HG03039 (cell line): Measurements from ENCODE around the gene ADARB2.

Experiments
- ATAC-seq: cut with Tn5 transposase; IDR thresholded peaks from one replicate; pipeline ENCODE4 v1.9.1; 2021; ENCODE audit warnings: mild to moderate bottlenecking, moderate library complexity; ENCODE audit not compliant: unreplicated experiment

ADARB2 gene

DNA sequence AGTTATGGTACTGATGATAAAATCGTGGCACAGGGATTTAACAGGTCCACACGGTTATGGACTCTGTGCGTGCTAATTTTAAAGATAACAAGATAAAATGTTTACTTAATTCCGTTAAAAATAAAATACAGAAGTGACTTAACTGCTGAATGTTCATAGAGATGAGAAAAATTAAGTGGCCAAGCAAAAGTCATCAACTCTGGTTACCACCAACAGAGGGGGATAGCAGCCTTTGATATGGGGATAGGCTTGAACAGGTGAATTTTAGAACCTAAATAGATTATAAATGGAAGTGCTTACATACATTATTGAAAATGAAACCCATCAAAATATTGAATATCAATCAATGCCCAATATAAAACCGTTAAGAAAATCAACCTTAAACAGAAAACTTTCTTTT is 436.2 kb downstream of the ADARB2 start:
- no peak for ATAC-seq

GRCh38 chr10:1300218-1300617 is 437.1 kb downstream of the ADARB2 start:
- ATAC-seq: no peak

GRCh38 chr10:1299041-1299726 is 438.1 kb downstream of the ADARB2 start:
- ATAC-seq: no peak

DNA sequence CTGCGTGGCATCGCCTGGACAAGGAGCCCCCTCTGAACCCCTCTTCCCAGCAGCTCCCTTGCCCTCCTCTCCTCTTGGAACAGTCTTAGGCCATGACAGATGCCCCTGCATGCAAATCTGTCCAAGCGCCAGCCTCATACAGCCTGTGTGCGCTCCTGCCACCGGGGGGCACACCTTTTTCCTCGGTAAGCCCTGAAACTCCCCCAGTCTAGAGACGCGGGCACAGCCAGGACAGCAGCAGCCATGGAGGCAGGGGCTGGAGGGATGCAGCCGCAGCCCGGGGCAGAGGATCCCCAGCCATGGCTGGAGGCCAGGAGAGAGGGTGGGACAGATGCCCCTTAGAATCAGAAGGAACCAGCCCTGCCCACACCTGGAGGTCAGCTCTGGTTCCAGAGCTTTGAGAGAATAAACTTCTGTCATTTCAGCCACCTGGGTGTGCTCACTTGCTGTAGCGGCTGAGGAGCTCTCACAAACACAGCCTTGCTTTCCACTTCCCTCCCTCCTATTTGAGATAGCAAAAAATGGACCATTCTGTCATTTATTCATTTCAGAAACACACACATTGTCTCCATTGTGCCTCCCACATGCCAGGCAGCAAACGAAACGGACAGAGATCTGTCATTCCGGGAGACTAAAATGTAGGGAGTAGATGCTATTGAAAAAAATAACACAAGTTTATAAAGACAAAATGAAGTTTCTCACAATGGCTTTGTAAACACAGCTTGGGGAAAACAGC is 439.6 kb downstream of the ADARB2 start:
- no peak for ATAC-seq

GRCh38 chr10:1295756-1296480 is 441.4 kb downstream of the ADARB2 start:
- no peak for ATAC-seq

DNA sequence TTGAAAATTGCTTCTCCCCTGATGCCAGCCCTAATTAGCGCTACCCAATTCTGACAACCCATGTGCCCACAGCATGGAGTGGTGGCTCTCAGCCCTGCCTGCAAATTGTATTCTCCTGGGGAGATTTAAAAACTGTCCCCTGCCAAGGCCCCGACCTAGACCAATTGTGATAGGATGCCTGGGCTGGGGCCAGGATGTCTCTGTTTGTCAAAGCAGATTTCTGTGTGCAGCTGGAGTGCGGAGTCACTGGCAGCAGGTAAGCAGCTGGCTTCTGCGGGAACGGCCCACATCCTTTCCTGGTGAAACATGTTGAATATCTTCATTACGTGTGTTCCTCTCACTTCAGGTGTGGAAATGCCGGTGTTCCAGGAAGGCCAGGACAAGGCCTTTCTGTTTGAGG is 442.6 kb downstream of the ADARB2 start:
- no peak for ATAC-seq

DNA sequence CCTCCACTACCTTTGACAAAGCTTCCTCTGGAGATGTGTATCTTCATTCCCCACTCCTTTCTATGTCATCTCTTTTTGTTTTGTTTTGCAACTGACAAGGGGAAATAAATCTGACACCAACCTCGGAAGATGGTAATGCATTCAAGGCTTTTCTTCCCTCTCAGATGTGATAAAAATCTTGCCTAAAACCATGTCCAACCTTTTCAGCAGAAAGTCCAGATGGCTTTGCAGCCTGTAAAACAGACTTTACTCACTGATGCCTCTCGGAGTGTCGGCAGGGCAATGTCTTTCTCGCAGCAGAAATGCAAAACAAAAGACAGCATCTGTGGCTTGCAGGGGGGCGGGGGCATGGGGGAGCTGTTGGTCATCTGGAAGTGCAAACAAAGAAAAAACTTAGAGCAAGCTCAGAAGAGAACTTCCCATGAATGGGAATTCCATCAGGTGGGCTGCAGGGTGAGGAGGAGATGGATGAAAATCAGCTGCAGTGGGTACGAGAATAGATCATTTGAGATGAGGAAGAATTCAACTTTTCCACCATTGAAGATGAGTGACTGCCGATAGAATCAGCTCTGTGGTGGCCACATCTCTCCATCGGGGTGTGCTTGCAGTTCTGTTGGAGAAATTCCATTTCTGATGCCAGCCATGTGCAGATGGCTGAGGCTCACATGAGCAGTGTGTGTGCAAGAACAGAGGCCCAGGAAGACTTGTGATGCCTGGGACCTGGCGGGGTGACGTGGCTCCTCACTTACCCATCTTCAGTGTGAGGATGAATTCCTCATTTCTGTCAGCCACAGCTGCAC is 443.5 kb downstream of the ADARB2 start:
- no peak for ATAC-seq

DNA sequence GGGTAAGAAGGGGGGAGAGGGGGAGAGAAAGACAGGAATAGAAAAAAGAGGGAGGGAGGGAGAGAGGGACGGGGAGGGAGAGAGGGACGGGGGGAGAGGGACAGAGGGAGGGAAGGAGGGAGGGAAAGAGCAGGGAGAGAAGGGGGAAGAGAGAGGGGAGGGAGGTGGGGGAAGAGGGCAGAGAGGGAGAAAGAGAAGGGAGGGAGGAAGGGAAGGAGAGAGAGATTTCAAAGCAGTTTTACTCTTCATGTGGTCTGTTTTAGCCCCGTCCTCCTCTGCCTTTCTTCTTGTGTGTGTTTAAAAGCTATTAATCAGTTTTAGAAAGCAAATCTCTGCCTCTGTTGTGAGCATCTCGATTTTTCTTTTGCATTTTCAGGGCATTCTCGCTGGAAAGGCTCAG is 444.2 kb downstream of the ADARB2 start:
- ATAC-seq: no peak

GRCh38 chr10:1292611-1293031 is 444.7 kb downstream of the ADARB2 start:
- no peak for ATAC-seq

DNA sequence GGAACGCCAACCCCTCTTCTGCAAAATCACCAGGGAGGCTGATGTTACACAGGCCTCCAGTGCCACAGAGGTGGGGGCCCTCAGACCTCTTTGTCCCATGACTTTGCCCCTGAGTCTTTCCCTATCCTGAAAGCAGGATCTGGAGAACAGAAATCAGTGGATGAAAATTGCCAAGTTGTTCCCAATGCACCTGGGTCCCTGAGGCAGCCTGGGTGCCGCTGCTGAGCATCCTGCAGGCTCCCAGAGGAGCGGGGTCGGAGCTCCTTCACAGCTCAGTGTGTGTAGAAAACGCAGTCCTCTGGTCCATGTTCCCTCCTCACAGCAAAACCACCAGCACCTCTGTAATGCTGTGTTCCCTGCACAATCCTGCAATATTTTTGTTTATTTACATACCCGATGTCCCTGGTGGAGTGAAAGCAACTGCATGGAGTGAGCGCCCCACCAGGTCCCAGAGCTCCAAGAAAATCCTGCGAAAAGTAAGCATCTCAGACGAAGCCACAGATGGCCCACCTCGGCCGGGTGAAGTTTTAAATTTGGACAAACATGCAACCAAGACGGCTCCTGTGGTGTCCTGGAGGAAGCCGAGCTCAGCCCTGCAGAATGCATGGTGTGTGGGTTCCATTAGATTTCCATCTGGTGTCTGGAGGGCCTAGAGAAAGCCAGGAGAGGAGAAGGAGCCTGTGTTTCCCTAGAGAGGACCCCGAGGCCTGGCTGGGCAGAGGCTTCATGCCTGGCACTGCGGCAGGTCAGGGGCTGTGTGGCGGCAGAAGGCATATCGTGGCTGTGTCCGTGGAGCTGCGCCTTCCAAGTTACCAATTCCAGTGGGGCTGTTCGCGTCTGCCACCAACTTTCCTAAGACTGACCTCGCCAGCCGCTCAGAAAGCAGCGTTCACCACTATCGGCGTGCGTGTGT is 445.9 kb downstream of the ADARB2 start:
- no peak for ATAC-seq

- no peak for ATAC-seq
Measured at GRCh38 chr10:1290071-1290471, 447.3 kb downstream of the ADARB2 start.

- ATAC-seq: no peak
Measured at GRCh38 chr10:1289591-1289990, 447.7 kb downstream of the ADARB2 start.

GRCh38 chr10:1287971-1288401 is 449.3 kb downstream of the ADARB2 start:
- no peak for ATAC-seq

GRCh38 chr10:1287487-1287886 is 449.8 kb downstream of the ADARB2 start:
- ATAC-seq: no peak

DNA sequence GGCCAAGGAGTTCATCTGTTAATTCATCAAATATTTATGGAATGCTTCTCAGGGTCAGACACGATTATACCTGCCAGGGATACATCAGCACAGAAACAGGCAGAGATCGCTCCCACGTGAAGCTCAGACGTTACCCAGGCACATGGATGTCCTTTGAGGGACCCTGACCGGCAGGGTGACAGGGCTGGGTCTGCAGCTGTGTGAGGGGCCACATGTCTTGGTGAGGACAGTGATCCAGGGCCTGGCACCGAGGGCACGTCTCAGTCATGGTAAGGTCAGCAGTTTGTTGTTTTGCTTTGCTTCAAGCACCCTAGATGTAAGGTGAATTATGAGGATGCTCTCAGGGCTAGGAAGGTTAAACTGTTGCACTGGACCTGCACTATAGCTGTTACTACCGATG is 453.2 kb downstream of the ADARB2 start:
- ATAC-seq: no peak

DNA sequence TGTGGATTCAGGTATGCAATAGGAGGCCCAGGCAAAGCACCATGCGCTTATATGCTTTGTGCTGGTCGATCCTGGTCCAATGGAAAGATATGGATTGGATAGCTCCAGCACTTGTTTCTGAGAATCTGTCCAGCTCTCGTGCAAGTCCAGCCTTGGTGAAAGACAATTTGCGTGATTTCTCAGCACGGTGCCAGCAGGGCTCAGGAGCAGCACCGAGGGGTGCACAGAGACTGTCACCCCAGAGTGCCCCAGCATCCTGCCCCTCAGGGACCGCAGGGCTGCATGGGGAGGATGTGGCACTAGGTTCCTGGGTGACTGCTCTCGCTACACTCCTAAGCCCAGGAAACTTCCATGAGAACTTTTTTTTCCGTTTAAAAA is 455.9 kb downstream of the ADARB2 start:
- no peak for ATAC-seq

DNA sequence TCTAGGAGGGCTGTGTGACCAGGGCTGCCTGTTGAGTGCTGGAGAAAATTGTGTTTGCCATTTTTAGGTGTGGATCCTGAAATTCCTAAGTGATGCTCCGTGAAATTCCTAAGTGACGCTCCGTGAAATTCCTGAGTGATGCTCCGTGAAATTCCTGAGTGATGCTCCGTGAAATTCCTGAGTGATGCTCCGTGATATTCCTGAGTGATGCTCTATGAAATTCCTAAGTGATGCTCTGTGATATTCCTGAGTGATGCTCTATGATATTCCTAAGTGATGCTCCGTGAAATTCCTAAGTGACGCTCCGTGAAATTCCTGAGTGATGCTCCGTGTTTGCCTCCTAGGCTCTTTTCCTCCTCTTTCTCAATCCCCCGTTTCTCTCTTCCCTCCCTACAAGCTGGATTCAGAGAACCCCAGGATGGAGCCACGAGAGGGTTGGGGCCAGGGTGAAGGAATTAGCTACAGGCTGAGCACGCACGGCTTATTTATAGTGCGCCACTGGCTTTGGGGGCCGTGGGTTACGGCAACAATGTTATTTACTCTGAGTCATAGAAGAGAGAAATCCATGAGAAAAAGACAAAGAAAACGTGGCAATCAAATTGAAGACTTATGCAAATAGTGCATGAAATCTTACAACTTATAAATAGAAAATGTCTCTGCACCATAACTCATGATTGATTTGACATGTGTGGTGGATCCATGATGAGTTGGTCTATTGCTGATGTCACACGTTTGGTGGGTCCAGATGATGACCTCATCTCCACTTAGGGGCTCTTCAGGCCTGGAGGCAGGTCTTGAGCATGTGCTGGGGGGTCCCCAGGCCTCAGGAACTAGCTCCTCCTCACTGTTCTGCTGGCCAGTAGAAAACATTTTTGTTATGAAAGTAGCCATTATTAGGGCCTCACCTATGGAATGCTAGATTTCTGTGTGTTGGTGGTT is 456.6 kb downstream of the ADARB2 start:
- ATAC-seq: no peak

- no peak for ATAC-seq
Measured at GRCh38 chr10:1278306-1278705, 459.0 kb downstream of the ADARB2 start.
